Stimulated activated effector memory CD8-positive, alpha-beta T cell treated with anti-CD3 and anti-CD28 coated beads, Interleukin-12 subunit alpha, Interleukin-12 subunit beta, amount 100 ng/mL, for 72 hours (primary cell): ENCODE data around the gene ERMARD.

ENCODE experiments used
- ATAC-seq: fragments of 150-1000 bp; cut with Tn5 transposase; 2 replicates; pipeline ENCODE4 v1.10.0; 2021
- DNase-seq, 2 donors: peaks; one replicate each; pipeline ENCODE4 v3.0.0; 2021 to 2022; ENCODE audit warnings: low spot score in 2 of 2
- H3K27ac Mint-ChIP-seq: one replicate; pipeline ENCODE4 v1.8.0; 2022; ENCODE audit warnings: mild to moderate bottlenecking, mixed read lengths
- H3K36me3 Mint-ChIP-seq: one replicate; pipeline ENCODE4 v1.8.0; 2022; ENCODE audit warnings: mild to moderate bottlenecking, mixed read lengths
- H3K4me1 Mint-ChIP-seq: one replicate; pipeline ENCODE4 v1.8.0; 2022; ENCODE audit warnings: mixed read lengths
- H3K4me3 Mint-ChIP-seq: one replicate; pipeline ENCODE4 v1.8.0; 2022; ENCODE audit warnings: mild to moderate bottlenecking, mixed read lengths
- H3K9me3 Mint-ChIP-seq: one replicate; pipeline ENCODE4 v1.8.0; 2022; ENCODE audit warnings: mixed read lengths

ERMARD gene

GRCh38 chr6:169811521-169812256 lies 60.3 kb downstream of the ERMARD start:
- no peak overlapping the region for H3K4me3 Mint-ChIP-seq

GRCh38 chr6:169812257-169812644 lies 60.8 kb downstream of the ERMARD start:
- peaks cover 3% of the 10 kb centered on the region for H3K9me3 Mint-ChIP-seq
- DNase-seq = no peak
- no peak for ATAC-seq

More at GRCh38 chr6:169811521-169812256, 60.3 kb downstream of the ERMARD start:
- peaks cover 23% of the 10 kb centered on the region for H3K4me1 Mint-ChIP-seq
- ATAC-seq (peak; percentile 11), DNase-seq (no peak)
- no peaks in the 10 kb centered on the region for H3K36me3 Mint-ChIP-seq
- peaks cover 3% of the 10 kb centered on the region for H3K9me3 Mint-ChIP-seq
- H3K27ac Mint-ChIP-seq = no peak overlapping the region

GRCh38 chr6:169813969-169814368 lies 62.5 kb downstream of the ERMARD start:
- Mint-ChIP-seq H3K4me1 (peaks cover 9% of the 10 kb centered on the region), H3K9me3 (peaks cover 3% of the 10 kb centered on the region), H3K4me3 (no peak overlapping the region), H3K36me3 (no peaks in the 10 kb centered on the region), H3K27ac (no peak overlapping the region)
- DNase-seq = no peak
- ATAC-seq = no peak

More at GRCh38 chr6:169812257-169812644, 60.8 kb downstream of the ERMARD start:
- H3K4me1 Mint-ChIP-seq = peaks cover 17% of the 10 kb centered on the region
- no peak overlapping the region for H3K27ac Mint-ChIP-seq
- H3K4me3 Mint-ChIP-seq = no peak overlapping the region
- no peaks in the 10 kb centered on the region for H3K36me3 Mint-ChIP-seq

- H3K36me3 Mint-ChIP-seq = no peaks in the 10 kb centered on the region
- no peak overlapping the region for H3K4me3 Mint-ChIP-seq
- no peak for DNase-seq
- H3K27ac Mint-ChIP-seq = no peak overlapping the region
- H3K9me3 Mint-ChIP-seq = peaks cover 3% of the 10 kb centered on the region
- ATAC-seq = no peak
- H3K4me1 Mint-ChIP-seq = no peaks in the 10 kb centered on the region
Measured at GRCh38 chr6:169816054-169816453, 64.6 kb downstream of the ERMARD start.

- DNase-seq (no peak), ATAC-seq (no peak)
- no peaks in the 10 kb centered on the region for H3K36me3 Mint-ChIP-seq
- H3K4me3 Mint-ChIP-seq = no peak overlapping the region
- no peaks in the 10 kb centered on the region for H3K4me1 Mint-ChIP-seq
- H3K9me3 Mint-ChIP-seq = peaks cover 3% of the 10 kb centered on the region
- no peak overlapping the region for H3K27ac Mint-ChIP-seq
Measured at GRCh38 chr6:169816975-169817374, 65.6 kb downstream of the ERMARD start.

GRCh38 chr6:169820358-169820757 lies 68.9 kb downstream of the ERMARD start:
- ATAC-seq (no peak), DNase-seq (no peak)
- Mint-ChIP-seq H3K36me3 (no peaks in the 10 kb centered on the region), H3K27ac (no peak overlapping the region), H3K4me1 (no peaks in the 10 kb centered on the region), H3K4me3 (no peak overlapping the region), H3K9me3 (peaks cover 3% of the 10 kb centered on the region)

GRCh38 chr6:169824021-169824420 lies 72.6 kb downstream of the ERMARD start:
- no peaks in the 10 kb centered on the region for H3K4me1 Mint-ChIP-seq
- no peaks in the 10 kb centered on the region for H3K36me3 Mint-ChIP-seq

GRCh38 chr6:169824848-169825557 lies 73.6 kb downstream of the ERMARD start:
- DNase-seq = no peak
- H3K36me3 Mint-ChIP-seq = no peaks in the 10 kb centered on the region
- peaks cover 3% of the 10 kb centered on the region for H3K9me3 Mint-ChIP-seq

More at GRCh38 chr6:169824021-169824420, 72.6 kb downstream of the ERMARD start:
- DNase-seq (no peak), ATAC-seq (no peak)
- Mint-ChIP-seq H3K4me3 (no peak overlapping the region), H3K9me3 (peaks cover 3% of the 10 kb centered on the region), H3K27ac (no peak overlapping the region)

GRCh38 chr6:169825558-169826225 lies 74.3 kb downstream of the ERMARD start:
- no peak overlapping the region for H3K27ac Mint-ChIP-seq
- no peak overlapping the region for H3K4me3 Mint-ChIP-seq
- no peaks in the 10 kb centered on the region for H3K36me3 Mint-ChIP-seq
- peaks cover 3% of the 10 kb centered on the region for H3K9me3 Mint-ChIP-seq
- H3K4me1 Mint-ChIP-seq = no peaks in the 10 kb centered on the region
- DNase-seq (no peak), ATAC-seq (no peak)

More at GRCh38 chr6:169824848-169825557, 73.6 kb downstream of the ERMARD start:
- Mint-ChIP-seq H3K4me3 (no peak overlapping the region), H3K27ac (no peak overlapping the region), H3K4me1 (no peaks in the 10 kb centered on the region)
- no peak for ATAC-seq

GRCh38 chr6:169826697-169827096 lies 75.3 kb downstream of the ERMARD start:
- H3K36me3 Mint-ChIP-seq = no peaks in the 10 kb centered on the region
- no peak for DNase-seq
- H3K9me3 Mint-ChIP-seq = peaks cover 3% of the 10 kb centered on the region
- no peak for ATAC-seq
- peaks cover 3% of the 10 kb centered on the region for H3K4me1 Mint-ChIP-seq
- no peak overlapping the region for H3K27ac Mint-ChIP-seq
- no peak overlapping the region for H3K4me3 Mint-ChIP-seq

- no peak overlapping the region for H3K27ac Mint-ChIP-seq
- H3K9me3 Mint-ChIP-seq = peaks cover 3% of the 10 kb centered on the region
- no peaks in the 10 kb centered on the region for H3K36me3 Mint-ChIP-seq
- no peak overlapping the region for H3K4me3 Mint-ChIP-seq
- DNase-seq (no peak), ATAC-seq (no peak)
- H3K4me1 Mint-ChIP-seq = peaks cover 6% of the 10 kb centered on the region
Measured at GRCh38 chr6:169827290-169827717, 75.9 kb downstream of the ERMARD start.

GRCh38 chr6:169828176-169828575 lies 76.8 kb downstream of the ERMARD start:
- no peak overlapping the region for H3K27ac Mint-ChIP-seq

GRCh38 chr6:169829786-169830185 lies 78.4 kb downstream of the ERMARD start:
- Mint-ChIP-seq H3K9me3 (peaks cover 3% of the 10 kb centered on the region), H3K4me1 (peaks cover 6% of the 10 kb centered on the region), H3K27ac (peak overlapping the region; percentile 13), H3K36me3 (no peaks in the 10 kb centered on the region), H3K4me3 (no peak overlapping the region)
- DNase-seq (no peak), ATAC-seq (no peak)

More at GRCh38 chr6:169828176-169828575, 76.8 kb downstream of the ERMARD start:
- Mint-ChIP-seq H3K36me3 (no peaks in the 10 kb centered on the region), H3K9me3 (peaks cover 3% of the 10 kb centered on the region), H3K4me3 (no peak overlapping the region), H3K4me1 (peaks cover 6% of the 10 kb centered on the region)
- ATAC-seq = no peak
- DNase-seq = no peak

- no peaks in the 10 kb centered on the region for H3K36me3 Mint-ChIP-seq
Measured at GRCh38 chr6:169830876-169831275, 79.5 kb downstream of the ERMARD start.

More at GRCh38 chr6:169830876-169831275, 79.5 kb downstream of the ERMARD start:
- DNase-seq = no peak
- H3K4me3 Mint-ChIP-seq = no peak overlapping the region
- H3K27ac Mint-ChIP-seq = no peak overlapping the region
- no peak for ATAC-seq
- H3K9me3 Mint-ChIP-seq = peaks cover 3% of the 10 kb centered on the region
- peaks cover 6% of the 10 kb centered on the region for H3K4me1 Mint-ChIP-seq
